Measurements from ENCODE around the gene SP110.

Gene SP110

DNA sequence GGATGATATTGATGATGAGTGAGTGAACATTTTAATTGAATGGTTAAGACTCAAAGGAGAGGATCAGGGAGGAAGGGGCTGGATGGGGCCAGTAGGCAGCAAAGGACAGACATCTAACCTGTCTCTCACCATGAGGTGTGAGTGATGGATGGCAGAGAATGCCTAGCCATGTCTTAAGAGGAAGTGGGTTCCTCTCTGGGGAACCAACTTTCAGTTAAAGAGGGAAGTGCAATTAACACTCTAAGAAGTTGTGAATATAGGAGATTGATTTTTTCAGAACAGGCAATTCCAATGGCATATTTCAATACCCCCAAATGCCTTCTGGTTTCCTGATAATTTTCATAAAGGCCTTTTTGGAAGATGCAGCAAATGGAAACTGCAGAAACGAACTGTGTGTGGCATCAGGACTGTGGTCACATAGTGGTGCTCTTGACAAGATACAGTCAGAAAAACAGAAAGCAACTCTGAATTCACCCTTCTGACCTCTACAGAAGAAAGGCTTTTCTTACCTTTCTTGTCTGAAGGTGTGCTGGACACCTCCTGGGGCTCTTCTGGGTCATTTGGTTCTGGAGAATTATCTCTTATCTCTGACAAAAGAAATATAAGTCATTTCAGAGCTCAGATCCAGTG, 10.2 kb downstream of the SP110 start:
- no peak for DNase-seq (ENCODE audit: insufficient read length, low spot score)
- TF ChIP-seq POLR2A (IDR thresholded peaks at IDR 0.05; ENCODE audit: low read depth, low read length), result no peak
- FAIRE-seq, result no peak

GRCh38 chr2:230208576-230208975, 11.2 kb downstream of the SP110 start:
- no peak for FAIRE-seq
- TF ChIP-seq POLR2A (IDR thresholded peaks at IDR 0.05; ENCODE audit: low read depth, low read length), result no peak
- DNase-seq (ENCODE audit: insufficient read length, low spot score), result no peak

DNA sequence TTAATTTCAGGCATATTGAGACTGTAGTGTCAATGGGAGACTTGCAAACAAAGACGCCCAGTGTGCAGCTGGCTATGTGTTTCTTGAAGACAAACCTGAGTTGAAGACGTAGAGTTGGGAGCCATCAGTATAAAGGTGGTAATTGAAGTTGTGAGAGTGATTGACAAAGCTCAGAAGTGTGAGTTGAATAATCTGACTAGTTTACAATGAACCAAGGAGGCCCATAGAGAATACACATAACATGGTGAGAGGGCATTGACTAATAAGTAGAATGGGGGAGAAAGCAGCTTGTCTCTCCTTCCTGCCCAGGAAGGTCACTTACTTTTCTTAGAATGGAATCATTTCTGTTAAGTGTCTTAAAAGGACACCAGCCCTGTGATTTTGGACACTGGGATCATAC, 14.1 kb downstream of the SP110 start:
- FAIRE-seq (no peak), DNase-seq (ENCODE audit: insufficient read length, low spot score) (no peak)
- no peak for TF ChIP-seq POLR2A (IDR thresholded peaks at IDR 0.05; ENCODE audit: low read depth, low read length)

DNA sequence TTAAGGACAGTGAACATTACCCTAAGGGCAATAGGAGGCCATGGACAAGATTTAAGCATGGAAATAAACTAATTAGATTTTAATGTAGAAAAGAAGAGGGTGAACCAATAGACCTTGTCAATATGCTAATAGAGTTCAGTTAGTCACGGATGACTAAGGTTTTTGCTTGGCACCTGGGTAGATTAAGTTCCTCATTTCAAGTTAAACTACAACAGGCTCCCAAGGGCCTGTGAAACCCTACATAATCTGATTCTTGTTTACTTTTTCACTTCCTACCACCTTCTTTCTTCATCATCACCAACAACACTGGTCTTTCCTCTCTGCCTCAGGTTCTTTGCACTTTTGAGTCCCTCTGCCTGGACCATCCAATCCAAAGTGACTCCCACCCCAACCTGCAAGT, 14.8 kb downstream of the SP110 start:
- DNase-seq (ENCODE audit: insufficient read length, low spot score) (no peak), FAIRE-seq (no peak)
- TF ChIP-seq POLR2A (IDR thresholded peaks at IDR 0.05; ENCODE audit: low read depth, low read length), result no peak

DNA sequence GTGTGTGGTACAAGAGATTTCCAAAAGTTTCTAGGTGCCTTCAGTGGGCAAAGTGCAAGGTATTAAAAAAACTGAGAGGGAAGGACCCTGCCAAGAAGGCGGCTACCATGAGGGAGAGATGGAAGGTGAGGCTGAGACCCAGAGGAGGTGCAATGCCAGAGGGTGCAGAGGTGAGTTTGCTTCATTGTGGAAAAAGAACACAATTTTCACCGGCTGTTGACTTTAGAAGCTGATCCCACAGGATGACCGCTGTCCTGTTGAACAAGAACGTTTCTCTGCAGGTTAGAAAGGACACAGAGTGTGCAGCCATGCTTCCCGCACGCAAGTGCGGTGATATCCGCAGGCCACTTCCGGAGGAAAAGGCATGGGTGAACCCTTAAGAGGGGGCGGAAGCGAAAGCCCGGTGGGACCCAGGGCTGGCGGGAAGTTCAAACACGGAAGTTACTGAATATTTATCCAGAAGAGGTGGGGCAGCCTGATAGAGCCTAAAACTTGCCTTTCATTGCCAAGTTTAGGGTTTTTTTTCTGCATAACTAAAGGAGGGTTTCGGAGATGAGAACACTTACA, 16.6 kb downstream of the SP110 start:
- FAIRE-seq (no peak), DNase-seq (ENCODE audit: insufficient read length, low spot score) (no peak)
- TF ChIP-seq POLR2A (IDR thresholded peaks at IDR 0.05; ENCODE audit: low read depth, low read length), result no peak

GRCh38 chr2:230202430-230203109, 17.2 kb downstream of the SP110 start:
- DNase-seq (ENCODE audit: insufficient read length, low spot score) (no peak), FAIRE-seq (no peak)
- no peak for TF ChIP-seq POLR2A (IDR thresholded peaks at IDR 0.05; ENCODE audit: low read depth, low read length)

GRCh38 chr2:230184727-230185578, 34.8 kb downstream of the SP110 start:
- no peak for TF ChIP-seq POLR2A (IDR thresholded peaks at IDR 0.05; ENCODE audit: low read depth, low read length)
- FAIRE-seq (no peak), DNase-seq (ENCODE audit: insufficient read length, low spot score) (no peak)

DNA sequence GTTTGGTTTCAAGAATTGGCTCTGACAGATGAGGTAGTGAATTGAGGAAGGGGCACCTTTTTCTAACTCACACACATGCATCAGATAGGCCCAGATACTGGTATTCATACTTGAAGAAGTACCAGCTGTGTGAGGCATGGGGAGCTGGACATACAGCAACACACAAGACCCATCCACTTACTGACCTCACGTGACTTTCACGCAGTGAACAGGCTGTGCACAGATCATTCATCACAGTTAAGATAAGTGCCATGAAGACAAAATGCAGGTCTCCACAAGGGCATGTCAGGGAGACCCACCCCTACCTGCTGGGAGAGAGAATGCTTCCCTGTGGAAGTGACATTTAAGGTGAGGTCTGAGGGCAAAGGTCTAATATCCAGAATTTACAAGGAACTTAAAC, 38.6 kb downstream of the SP110 start:
- TF ChIP-seq POLR2A (IDR thresholded peaks at IDR 0.05; ENCODE audit: low read depth, low read length), result no peak
- DNase-seq (ENCODE audit: insufficient read length, low spot score), result no peak
- FAIRE-seq, result no peak

GRCh38 chr2:230179907-230180306, 39.9 kb downstream of the SP110 start:
- TF ChIP-seq POLR2A (IDR thresholded peaks at IDR 0.05; ENCODE audit: low read depth, low read length), result no peak
- DNase-seq (ENCODE audit: insufficient read length, low spot score) (no peak), FAIRE-seq (no peak)

- TF ChIP-seq POLR2A (IDR thresholded peaks at IDR 0.05; ENCODE audit: low read depth, low read length), result no peak
- DNase-seq (ENCODE audit: insufficient read length, low spot score) (no peak), FAIRE-seq (no peak)
These were observed 41.0 kb downstream of the SP110 start for GRCh38 chr2:230178546-230179485.

DNA sequence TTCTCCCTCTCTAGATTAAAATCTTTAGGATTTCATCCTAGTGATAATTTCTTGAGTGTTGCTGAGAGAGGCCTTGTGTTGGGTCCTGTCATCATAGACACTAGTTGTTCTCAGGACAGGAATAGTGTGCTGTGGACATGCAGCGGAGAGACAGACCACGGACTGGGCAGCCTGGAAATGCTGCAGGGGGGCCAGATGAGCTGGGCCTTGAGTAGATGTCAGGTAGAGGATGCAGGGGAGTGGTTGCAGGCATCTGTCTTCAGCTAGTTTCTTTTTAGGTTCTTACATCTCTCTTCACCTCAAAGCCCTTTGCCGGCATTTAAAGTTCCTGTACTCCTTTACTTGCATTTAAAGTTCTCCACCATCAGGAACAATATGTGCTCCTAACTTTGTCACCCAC, 42.8 kb downstream of the SP110 start:
- no peak for TF ChIP-seq POLR2A (IDR thresholded peaks at IDR 0.05; ENCODE audit: low read depth, low read length)
- FAIRE-seq (no peak), DNase-seq (ENCODE audit: insufficient read length, low spot score) (no peak)

DNA sequence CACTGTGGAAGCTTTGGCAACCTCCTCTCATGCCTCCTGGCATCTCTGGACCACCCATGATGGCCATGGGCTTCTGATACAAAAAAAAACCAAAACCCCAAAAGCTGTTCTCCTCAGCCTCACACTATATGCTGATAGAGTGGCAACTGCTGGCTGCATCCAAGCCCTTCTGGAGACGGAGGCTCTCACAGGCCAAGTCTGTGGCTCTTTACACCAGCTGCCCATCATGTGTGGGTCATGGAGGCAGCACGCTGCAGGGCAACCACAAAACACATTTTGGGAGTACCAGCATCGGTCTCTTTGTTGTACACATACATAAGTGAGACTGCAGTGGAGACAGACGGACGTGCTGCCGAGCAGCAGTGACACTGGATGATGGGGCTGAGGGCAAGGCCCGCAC, 45.3 kb downstream of the SP110 start:
- TF ChIP-seq POLR2A (IDR thresholded peaks at IDR 0.05; ENCODE audit: low read depth, low read length), result no peak
- FAIRE-seq (no peak), DNase-seq (ENCODE audit: insufficient read length, low spot score) (no peak)

GRCh38 chr2:230172852-230173251, 46.9 kb downstream of the SP110 start:
- FAIRE-seq (no peak), DNase-seq (ENCODE audit: insufficient read length, low spot score) (no peak)
- no peak for TF ChIP-seq POLR2A (IDR thresholded peaks at IDR 0.05; ENCODE audit: low read depth, low read length)

Measured in H54 (cell line).